Left lung (tissue), 10 donors: ENCODE data around the gene CFHR4. TPM values are rescaled to one million over a fixed set of nuclear protein-coding genes. Genes with fewer than 3 reads are reported as not detected.
A peak's percentile ranks its signal among the peaks of the same experiment; 100 is the strongest.

ENCODE experiments used
- ATAC-seq: fragments of 200-7000 bp; cut with Tn5 transposase; one replicate; pipeline ENCODE4 v1.9.1; 2020; ENCODE audit warnings: moderate library complexity
- DNase-seq, 4 donors: peaks; one replicate each; pipeline ENCODE4 v3.0.0-alpha.2; 2013 to 2020
- H3K27ac ChIP-seq, 2 donors: fragments of 200-600 bp; sonication (generic) in 1 of 2; one replicate each; pipeline versions ENCODE4 v1.5.0 to v1.8.0; 2020 to 2021
- H3K27me3 ChIP-seq, 2 donors: fragments of 200-600 bp; sonication (generic) in 1 of 2; one replicate each; pipeline versions ENCODE4 v1.5.0 to v1.8.0; 2020 to 2021
- H3K36me3 ChIP-seq, 2 donors: fragments of 200-600 bp; sonication (generic) in 1 of 2; one replicate each; pipeline versions ENCODE4 v1.5.0 to v1.8.0; 2020 to 2021
- H3K4me1 ChIP-seq, 2 donors: fragments of 200-600 bp; one replicate each; pipeline ENCODE4 v1.8.0; 2021
- H3K4me3 ChIP-seq, 2 donors: fragments of 200-600 bp; sonication (generic) in 1 of 2; one replicate each; pipeline versions ENCODE4 v1.5.0 to v1.8.0; 2020 to 2021; ENCODE audit warnings: mild to moderate bottlenecking in 1 of 2
- H3K9me3 ChIP-seq, 2 donors: fragments of 200-600 bp; sonication (generic) in 1 of 2; one replicate each; pipeline versions ENCODE4 v1.5.0 to v1.8.0; 2020 to 2021
- intact Hi-C, 2 donors: fragments of 100-400 bp; cut with DNase I; formaldehyde crosslinking; loops; one replicate each; pipeline versions ENCODE4 v1.11.2 to v1.14.2; 2022
- polyA plus RNA-seq, 6 donors: library from polyadenylated mRNA; unstranded; fragments of 120-200 nt; gene quantifications; one replicate each; pipeline ENCODE4 v1.2.1, GENCODE V29; 2013; ENCODE audit not compliant: insufficient read length in 6 of 6
- total RNA-seq, 2 donors: library from RNA; stranded (reverse); fragmentation: NEBNext Ultra II Directional; extraction: Animal tissue kit (Norgen Biotek cat#: 25700); gene quantifications; one replicate each; pipeline ENCODE4 v1.2.1, GENCODE V29; 2021
- TF ChIP-seq, protein P1 (sequence below), 2 donors: fragments of 200-600 bp; sonication (generic) in 1 of 2; IDR thresholded peaks; one replicate each; pipeline versions ENCODE4 v1.5.0 to v1.8.0; 2021; ENCODE audit warnings: antibody characterized with exemption in 2 of 2
- donor health status: DM: no; HTN: yes; CAD: no.
- donor health status: DM: no; HTN: no; CAD: no.

CFHR4 gene
- total and polyA plus RNA-seq, 8 donors, result 0.09 to 0.43 (median 0.11) TPM; not detected in 5

DNA sequence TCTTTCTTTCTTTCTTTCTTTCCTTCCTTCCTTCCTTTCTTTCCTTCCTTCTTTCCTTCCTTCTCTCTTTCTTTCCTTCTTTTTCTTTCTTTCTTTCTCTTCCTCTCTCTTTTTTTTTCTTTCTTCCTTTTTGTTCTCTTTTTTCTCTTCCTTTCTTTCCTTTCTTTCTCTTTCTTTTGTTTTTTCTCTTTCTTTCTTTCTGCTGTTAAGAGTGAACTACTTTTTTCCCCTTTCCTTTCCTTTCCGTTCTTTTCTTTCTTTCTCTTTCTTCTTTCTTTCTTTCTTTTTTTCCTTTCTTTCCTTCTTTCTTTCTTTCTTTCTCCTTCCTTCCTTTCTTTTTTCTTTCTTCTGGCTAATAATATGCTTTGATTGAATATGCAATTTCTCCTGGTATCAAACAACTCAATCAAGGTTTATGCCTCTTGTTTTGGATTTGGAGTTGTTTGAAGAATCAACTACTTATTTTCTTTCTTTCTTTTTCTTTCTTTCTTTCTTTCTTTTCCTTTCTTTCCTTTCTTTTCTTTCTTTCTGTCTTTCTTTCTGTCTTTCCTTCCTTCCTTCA, 27.4 kb upstream of the CFHR4 start:
- intact Hi-C loops, result no loop called here
- no peak for DNase-seq

DNA sequence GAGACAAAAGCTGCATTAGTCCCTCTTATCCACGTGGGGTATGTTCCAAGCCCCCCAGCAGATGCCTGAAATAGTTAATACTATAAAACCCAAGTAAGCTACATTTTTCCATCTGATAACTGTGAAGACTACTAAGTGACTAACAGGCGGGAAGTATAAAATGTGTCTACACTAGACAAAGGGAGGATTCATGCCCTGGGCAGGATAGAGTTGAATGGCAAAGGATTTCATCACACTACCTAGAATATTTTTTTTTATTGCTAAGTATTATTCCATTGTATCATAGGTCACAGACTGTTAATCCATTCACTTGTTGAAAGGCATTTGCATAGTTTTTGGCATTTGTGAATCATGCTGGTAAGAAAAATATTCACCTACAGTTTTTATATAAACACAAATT, 26.4 kb upstream of the CFHR4 start:
- Histone ChIP-seq H3K9me3 (peaks cover 0 to 13% of the 10 kb centered on the region in 2 donors), H3K4me1 (no peaks in the 10 kb centered on the region), H3K4me3 (no peak overlapping the region), H3K27me3 (no peaks in the 10 kb centered on the region), H3K36me3 (no peaks in the 10 kb centered on the region), H3K27ac (no peak overlapping the region)
- TF ChIP-seq, protein P1, sequence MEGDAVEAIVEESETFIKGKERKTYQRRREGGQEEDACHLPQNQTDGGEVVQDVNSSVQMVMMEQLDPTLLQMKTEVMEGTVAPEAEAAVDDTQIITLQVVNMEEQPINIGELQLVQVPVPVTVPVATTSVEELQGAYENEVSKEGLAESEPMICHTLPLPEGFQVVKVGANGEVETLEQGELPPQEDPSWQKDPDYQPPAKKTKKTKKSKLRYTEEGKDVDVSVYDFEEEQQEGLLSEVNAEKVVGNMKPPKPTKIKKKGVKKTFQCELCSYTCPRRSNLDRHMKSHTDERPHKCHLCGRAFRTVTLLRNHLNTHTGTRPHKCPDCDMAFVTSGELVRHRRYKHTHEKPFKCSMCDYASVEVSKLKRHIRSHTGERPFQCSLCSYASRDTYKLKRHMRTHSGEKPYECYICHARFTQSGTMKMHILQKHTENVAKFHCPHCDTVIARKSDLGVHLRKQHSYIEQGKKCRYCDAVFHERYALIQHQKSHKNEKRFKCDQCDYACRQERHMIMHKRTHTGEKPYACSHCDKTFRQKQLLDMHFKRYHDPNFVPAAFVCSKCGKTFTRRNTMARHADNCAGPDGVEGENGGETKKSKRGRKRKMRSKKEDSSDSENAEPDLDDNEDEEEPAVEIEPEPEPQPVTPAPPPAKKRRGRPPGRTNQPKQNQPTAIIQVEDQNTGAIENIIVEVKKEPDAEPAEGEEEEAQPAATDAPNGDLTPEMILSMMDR (IDR thresholded peaks at IDR 0.05), result no peak
- no peak for DNase-seq
- ATAC-seq, result no peak
- intact Hi-C loops, result no loop called here

More for the DNA sequence above, 27.4 kb upstream of the CFHR4 start:
- Histone ChIP-seq H3K4me1 (no peaks in the 10 kb centered on the region), H3K36me3 (no peaks in the 10 kb centered on the region), H3K27ac (no peak overlapping the region), H3K27me3 (no peaks in the 10 kb centered on the region), H3K9me3 (peaks cover 0 to 11% of the 10 kb centered on the region in 2 donors), H3K4me3 (no peak overlapping the region)
- TF ChIP-seq, protein P1 (IDR thresholded peaks at IDR 0.05), result no peak
- ATAC-seq, result no peak

DNA sequence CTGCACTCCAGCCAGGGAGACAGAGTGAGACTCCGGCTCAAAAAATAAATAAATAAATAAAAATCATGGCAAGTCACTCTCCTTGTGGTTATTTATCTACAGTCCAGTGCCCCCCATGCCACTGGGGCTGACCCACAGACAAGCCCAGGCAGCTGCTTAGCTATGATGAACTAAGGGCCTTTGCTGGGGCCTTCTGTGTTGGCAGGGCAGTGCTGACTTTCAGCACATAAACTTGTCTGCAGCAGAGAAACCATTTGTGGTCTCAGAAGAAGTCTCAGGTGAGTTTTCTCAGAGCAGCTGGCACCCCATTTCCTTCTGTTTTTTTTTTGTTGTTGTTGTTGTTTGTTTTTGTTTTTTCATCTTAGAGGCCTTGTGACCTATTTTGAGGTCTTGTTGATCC, 20.9 kb upstream of the CFHR4 start:
- Histone ChIP-seq H3K27ac (no peak overlapping the region), H3K4me3 (no peak overlapping the region), H3K4me1 (no peaks in the 10 kb centered on the region), H3K36me3 (no peaks in the 10 kb centered on the region), H3K27me3 (no peaks in the 10 kb centered on the region), H3K9me3 (peaks cover 0 to 16% of the 10 kb centered on the region in 2 donors)
- intact Hi-C loops, result no loop called here
- DNase-seq (peak in 1 of 4 donors; percentile 11), ATAC-seq (no peak)
- TF ChIP-seq, protein P1 (IDR thresholded peaks at IDR 0.05), result no peak

DNA sequence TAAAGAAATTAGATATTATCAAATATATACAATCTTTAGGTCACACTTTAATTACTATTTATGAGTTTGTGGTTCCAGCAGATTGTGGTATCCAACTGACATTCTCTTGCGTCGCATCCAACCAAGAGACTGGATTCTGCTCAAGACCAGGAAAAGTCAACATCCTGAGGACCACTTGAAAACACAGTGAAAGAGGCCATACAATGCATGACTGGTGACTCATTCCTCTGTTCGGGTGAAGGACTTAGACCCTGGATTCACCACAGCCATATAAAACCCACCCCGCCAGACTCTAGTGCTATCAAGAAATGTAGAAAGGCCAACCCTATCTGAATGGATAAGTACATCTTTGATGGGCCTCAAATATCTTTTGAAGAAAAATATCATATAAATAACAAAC, 14.5 kb upstream of the CFHR4 start:
- H3K27me3 ChIP-seq, result peaks cover 0 to 9% of the 10 kb centered on the region in 2 donors
- intact Hi-C loops, result no loop called here
- no peak overlapping the region for H3K27ac ChIP-seq
- ATAC-seq (peak; percentile 85), DNase-seq (peak in 2 of 4 donors; percentile 1 to 10)
- TF ChIP-seq, protein P1 (IDR thresholded peaks at IDR 0.05), result no peak
- H3K4me3 ChIP-seq, result no peak overlapping the region
- no peaks in the 10 kb centered on the region for H3K36me3 ChIP-seq
- H3K4me1 ChIP-seq, result no peaks in the 10 kb centered on the region
- no peaks in the 10 kb centered on the region for H3K9me3 ChIP-seq

DNA sequence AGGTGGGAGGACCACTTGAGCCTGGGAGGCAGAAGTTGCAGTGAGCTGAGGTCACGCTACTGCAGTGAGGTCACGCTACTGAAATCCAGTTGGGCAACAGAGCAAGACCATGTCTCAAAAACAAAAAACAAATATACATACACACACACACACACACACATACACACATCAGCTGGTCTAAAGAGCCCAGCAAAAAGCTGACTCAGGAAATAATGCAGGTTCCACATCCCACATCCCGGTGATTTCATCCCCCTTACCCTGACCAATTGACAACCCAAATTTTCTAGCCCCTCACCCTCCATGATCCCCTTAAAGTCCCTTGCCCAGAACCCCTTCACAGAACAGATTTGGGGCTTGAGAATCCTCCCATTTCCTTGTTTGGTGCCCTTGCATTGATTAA, 11.9 kb upstream of the CFHR4 start:
- ATAC-seq (no peak), DNase-seq (no peak)
- peaks cover 0 to 11% of the 10 kb centered on the region in 2 donors for H3K27me3 ChIP-seq
- H3K36me3 ChIP-seq, result no peaks in the 10 kb centered on the region
- no peaks in the 10 kb centered on the region for H3K9me3 ChIP-seq
- no peaks in the 10 kb centered on the region for H3K4me1 ChIP-seq
- no peak overlapping the region for H3K27ac ChIP-seq
- no peak overlapping the region for H3K4me3 ChIP-seq
- intact Hi-C loops, result no loop called here
- TF ChIP-seq, protein P1 (IDR thresholded peaks at IDR 0.05), result no peak
